Activated CD8-positive, alpha-beta memory T cell treated with anti-CD3 and anti-CD28 coated beads, Interleukin-2, amount 10 ng/mL, durations not matched to agents 7 days and 5 days (primary cell): ENCODE measurements around the gene PTPRE. TPM values are rescaled to one million over a fixed set of nuclear protein-coding genes. Genes with fewer than 3 reads are reported as not detected.

Experiments used
- ATAC-seq: fragments of 150-1000 bp; cut with Tn5 transposase; one replicate; pipeline ENCODE4 v1.10.0; 2021; ENCODE audit warnings: moderate library complexity
- CTCF ChIA-PET: fragments of 350-600 bp; sonication (Branson Sonifier 250); formaldehyde crosslinking; loops from one replicate; lab custom pipeline; 2021; ENCODE audit warnings: antibody characterized with exemption; lab: Charles Lee
- DNase-seq: peaks from one replicate; pipeline ENCODE4 v3.0.0-alpha.2; 2020
- H3K27ac Mint-ChIP-seq: one replicate; pipeline ENCODE4 v1.8.0; 2021; ENCODE audit warnings: mild to moderate bottlenecking, mixed read lengths
- H3K27me3 Mint-ChIP-seq: one replicate; pipeline ENCODE4 v1.8.0; 2021; ENCODE audit warnings: mixed read lengths
- H3K36me3 Mint-ChIP-seq: one replicate; pipeline ENCODE4 v1.8.0; 2021; ENCODE audit warnings: mild to moderate bottlenecking, mixed read lengths
- H3K4me1 Mint-ChIP-seq: one replicate; pipeline ENCODE4 v1.8.0; 2021; ENCODE audit warnings: mixed read lengths
- H3K4me3 Mint-ChIP-seq: one replicate; pipeline ENCODE4 v1.8.0; 2021; ENCODE audit warnings: mild to moderate bottlenecking, moderate library complexity, mixed read lengths
- H3K9me3 Mint-ChIP-seq: one replicate; pipeline ENCODE4 v1.8.0; 2022; ENCODE audit warnings: low read depth, mixed read lengths
- total RNA-seq, 2 experiments: library from RNA; stranded (reverse); gene quantifications; one replicate each; pipeline ENCODE4 v1.2.3, GENCODE V29; 2021

The PTPRE gene
- total RNA-seq, 2 experiments from 2014 or later = 16.5 to 27.1 TPM

- H3K9me3 Mint-ChIP-seq = no peaks in the 10 kb centered on the region
- no peaks in the 10 kb centered on the region for H3K36me3 Mint-ChIP-seq
- no peaks in the 10 kb centered on the region for H3K27me3 Mint-ChIP-seq
- no peak overlapping the region for H3K4me3 Mint-ChIP-seq
- no peaks in the 10 kb centered on the region for H3K4me1 Mint-ChIP-seq
- CTCF ChIA-PET = no interaction called here
- DNase-seq (no peak), ATAC-seq (no peak)
- no peak overlapping the region for H3K27ac Mint-ChIP-seq
Measured at GRCh38 chr10:127964621-127965020, 57.7 kb downstream of the PTPRE start.

- CTCF ChIA-PET = interaction anchor here (0.9 to 1.4 kb wide), 2 partner anchors 61 to 94 kb away, joined by 3 read pairs; no protein-coding TSS in a partner anchor
- H3K36me3 Mint-ChIP-seq = no peaks in the 10 kb centered on the region
- no peak overlapping the region for H3K27ac Mint-ChIP-seq
- H3K9me3 Mint-ChIP-seq = no peaks in the 10 kb centered on the region
- ATAC-seq (no peak), DNase-seq (no peak)
- no peak overlapping the region for H3K4me3 Mint-ChIP-seq
- peaks cover 5% of the 10 kb centered on the region for H3K27me3 Mint-ChIP-seq
- no peaks in the 10 kb centered on the region for H3K4me1 Mint-ChIP-seq
Measured at GRCh38 chr10:127966875-127967274, 60.0 kb downstream of the PTPRE start.

GRCh38 chr10:127968027-127968441, 61.1 kb downstream of the PTPRE start:
- Mint-ChIP-seq H3K27me3 (peaks cover 12% of the 10 kb centered on the region), H3K27ac (no peak overlapping the region), H3K9me3 (no peaks in the 10 kb centered on the region), H3K4me1 (no peaks in the 10 kb centered on the region), H3K36me3 (no peaks in the 10 kb centered on the region), H3K4me3 (no peak overlapping the region)
- DNase-seq = no peak
- ATAC-seq = no peak
- CTCF ChIA-PET = interaction anchor here (1.4 kb wide), 1 partner anchor 96 kb away, joined by 3 read pairs; no protein-coding TSS in a partner anchor

- no peaks in the 10 kb centered on the region for H3K9me3 Mint-ChIP-seq
- DNase-seq (no peak), ATAC-seq (no peak)
- H3K4me3 Mint-ChIP-seq = no peak overlapping the region
- H3K36me3 Mint-ChIP-seq = no peaks in the 10 kb centered on the region
- CTCF ChIA-PET = no interaction called here
- no peak overlapping the region for H3K27ac Mint-ChIP-seq
- H3K27me3 Mint-ChIP-seq = peaks cover 18% of the 10 kb centered on the region
- no peaks in the 10 kb centered on the region for H3K4me1 Mint-ChIP-seq
Measured at GRCh38 chr10:127968659-127969058, 61.8 kb downstream of the PTPRE start.

GRCh38 chr10:127971101-127971946, 64.4 kb downstream of the PTPRE start:
- H3K4me1 Mint-ChIP-seq = no peaks in the 10 kb centered on the region
- H3K36me3 Mint-ChIP-seq = no peaks in the 10 kb centered on the region
- CTCF ChIA-PET = interaction anchor here (1.3 kb wide), 1 partner anchor 40 kb away, joined by 5 read pairs; no protein-coding TSS in a partner anchor
- DNase-seq (no peak), ATAC-seq (no peak)
- H3K4me3 Mint-ChIP-seq = no peak overlapping the region
- H3K27me3 Mint-ChIP-seq = peaks cover 42% of the 10 kb centered on the region
- H3K27ac Mint-ChIP-seq = no peak overlapping the region
- H3K9me3 Mint-ChIP-seq = no peaks in the 10 kb centered on the region

- Mint-ChIP-seq H3K27me3 (peaks cover 49% of the 10 kb centered on the region), H3K4me3 (no peak overlapping the region), H3K9me3 (no peaks in the 10 kb centered on the region), H3K27ac (no peak overlapping the region), H3K36me3 (no peaks in the 10 kb centered on the region), H3K4me1 (no peaks in the 10 kb centered on the region)
- no peak for ATAC-seq
- CTCF ChIA-PET = interaction anchor here (1.1 kb wide), 1 partner anchor 10 kb away, joined by 4 read pairs; no protein-coding TSS in a partner anchor
- DNase-seq = no peak
Measured at GRCh38 chr10:127971963-127972615, 65.2 kb downstream of the PTPRE start.

GRCh38 chr10:127972751-127973357, 66.0 kb downstream of the PTPRE start:
- no peak for ATAC-seq
- Mint-ChIP-seq H3K9me3 (no peaks in the 10 kb centered on the region), H3K27ac (no peak overlapping the region), H3K27me3 (peaks cover 53% of the 10 kb centered on the region), H3K36me3 (no peaks in the 10 kb centered on the region), H3K4me3 (no peak overlapping the region), H3K4me1 (peaks cover 5% of the 10 kb centered on the region)
- CTCF ChIA-PET = interaction anchor here (1.1 kb wide), 1 partner anchor 10 kb away, joined by 4 read pairs; no protein-coding TSS in a partner anchor
- DNase-seq = no peak

GRCh38 chr10:127973791-127974311, 66.9 kb downstream of the PTPRE start:
- ATAC-seq (no peak), DNase-seq (no peak)
- Mint-ChIP-seq H3K4me3 (no peak overlapping the region), H3K27ac (no peak overlapping the region), H3K27me3 (peaks cover 54% of the 10 kb centered on the region), H3K36me3 (no peaks in the 10 kb centered on the region), H3K9me3 (no peaks in the 10 kb centered on the region), H3K4me1 (peaks cover 5% of the 10 kb centered on the region)
- CTCF ChIA-PET = no interaction called here

GRCh38 chr10:127974911-127975310, 68.0 kb downstream of the PTPRE start:
- peaks cover 2% of the 10 kb centered on the region for H3K9me3 Mint-ChIP-seq
- no peaks in the 10 kb centered on the region for H3K36me3 Mint-ChIP-seq
- no peak overlapping the region for H3K27ac Mint-ChIP-seq
- peaks cover 54% of the 10 kb centered on the region for H3K27me3 Mint-ChIP-seq
- no peak for ATAC-seq
- CTCF ChIA-PET = interaction anchor here (1.4 kb wide), 1 partner anchor 10 kb away, joined by 4 read pairs; no protein-coding TSS in a partner anchor
- no peak for DNase-seq
- H3K4me1 Mint-ChIP-seq = peaks cover 7% of the 10 kb centered on the region
- H3K4me3 Mint-ChIP-seq = no peak overlapping the region

- DNase-seq (no peak), ATAC-seq (no peak)
- H3K27ac Mint-ChIP-seq = no peak overlapping the region
- peaks cover 7% of the 10 kb centered on the region for H3K4me1 Mint-ChIP-seq
- peaks cover 49% of the 10 kb centered on the region for H3K27me3 Mint-ChIP-seq
- no peaks in the 10 kb centered on the region for H3K36me3 Mint-ChIP-seq
- peaks cover 3% of the 10 kb centered on the region for H3K9me3 Mint-ChIP-seq
- H3K4me3 Mint-ChIP-seq = no peak overlapping the region
- CTCF ChIA-PET = no interaction called here
Measured at GRCh38 chr10:127976286-127976685, 69.4 kb downstream of the PTPRE start.

GRCh38 chr10:127976701-127977356, 69.9 kb downstream of the PTPRE start:
- H3K27ac Mint-ChIP-seq = no peak overlapping the region
- peaks cover 7% of the 10 kb centered on the region for H3K4me1 Mint-ChIP-seq
- no peak for ATAC-seq
- peaks cover 49% of the 10 kb centered on the region for H3K27me3 Mint-ChIP-seq
- no peaks in the 10 kb centered on the region for H3K36me3 Mint-ChIP-seq
- DNase-seq = no peak
- H3K9me3 Mint-ChIP-seq = peaks cover 3% of the 10 kb centered on the region
- H3K4me3 Mint-ChIP-seq = no peak overlapping the region
- CTCF ChIA-PET = no interaction called here

- H3K27ac Mint-ChIP-seq = no peak overlapping the region
- ATAC-seq = peak; percentile 16
- no peaks in the 10 kb centered on the region for H3K36me3 Mint-ChIP-seq
- peaks cover 7% of the 10 kb centered on the region for H3K4me1 Mint-ChIP-seq
- peaks cover 46% of the 10 kb centered on the region for H3K27me3 Mint-ChIP-seq
- no peak overlapping the region for H3K4me3 Mint-ChIP-seq
- DNase-seq = no peak
- H3K9me3 Mint-ChIP-seq = peaks cover 3% of the 10 kb centered on the region
- CTCF ChIA-PET = no interaction called here
Measured at GRCh38 chr10:127977357-127978009, 70.6 kb downstream of the PTPRE start.
